Osteoblast (primary cell): ENCODE data around the gene TSPAN1. TPM values are rescaled to one million over a fixed set of nuclear protein-coding genes. Genes with fewer than 3 reads are reported as not detected.
A peak's percentile ranks its signal among the peaks of the same experiment; 100 is the strongest.

Source experiments
- DNase-seq: peaks from one replicate; pipeline ENCODE4 v3.0.0; 2011; ENCODE audit warnings: low spot score, mixed read lengths; ENCODE audit not compliant: insufficient read length; ENCODE audit errors: missing footprints
- H2AFZ ChIP-seq: 2 replicates; pipeline ENCODE4 v1.6.0; 2011; ENCODE audit warnings: mild to moderate bottlenecking, low read length
- H3K27ac ChIP-seq: 2 replicates; pipeline ENCODE4 v1.5.1; 2011; ENCODE audit warnings: mild to moderate bottlenecking, low read depth, low read length, moderate library complexity
- H3K27me3 ChIP-seq: 2 replicates; pipeline ENCODE4 v1.6.0; 2012; ENCODE audit warnings: mild to moderate bottlenecking, control low read depth, inconsistent platforms, low read length, moderate library complexity; ENCODE audit not compliant: insufficient read depth
- H3K36me3 ChIP-seq: 2 replicates; pipeline ENCODE4 v1.5.1; 2011; ENCODE audit warnings: mild to moderate bottlenecking, low read length, control low read depth, moderate library complexity; ENCODE audit not compliant: insufficient read depth
- H3K4me1 ChIP-seq: 2 replicates; pipeline ENCODE4 v1.5.1; 2011; ENCODE audit warnings: mild to moderate bottlenecking, low read length, control low read depth, moderate library complexity; ENCODE audit not compliant: insufficient read depth
- H3K4me2 ChIP-seq: 2 replicates; pipeline ENCODE4 v1.6.0; 2011; ENCODE audit warnings: mild to moderate bottlenecking, low read length; ENCODE audit not compliant: insufficient read depth
- H3K4me3 ChIP-seq: fragments of 200-600 bp; sonication (generic); 3 replicates; pipeline ENCODE4 v1.5.1; 2012; ENCODE audit warnings: mild to moderate bottlenecking, low read length, inconsistent platforms; ENCODE audit not compliant: insufficient read depth
- H3K79me2 ChIP-seq: 2 replicates; pipeline ENCODE4 v1.6.0; 2012; ENCODE audit warnings: mild to moderate bottlenecking, low read length, control low read depth, inconsistent platforms; ENCODE audit not compliant: insufficient read depth
- H3K9me3 ChIP-seq: 2 replicates; pipeline ENCODE4 v1.5.1; 2011; ENCODE audit warnings: low read depth, low read length, control low read depth
- H4K20me1 ChIP-seq: 2 replicates; pipeline ENCODE4 v1.6.0; 2012; ENCODE audit warnings: mild to moderate bottlenecking, low read length, control low read depth; ENCODE audit not compliant: insufficient read depth
- CTCF ChIP-seq: IDR thresholded peaks from 2 replicates; pipeline ENCODE4 v1.5.1; 2011; ENCODE audit warnings: mild to moderate bottlenecking, low read depth, low read length, moderate library complexity; ENCODE audit errors: extremely low read depth
- total RNA-seq: library from RNA; depleted of rRNA; stranded (reverse); fragments of >200 nt; gene quantifications from 2 replicates; pipeline ENCODE4 v1.2.3, GENCODE V29; 2012

TSPAN1 gene
- total RNA-seq, 1 donor = 1.1 TPM

- Histone ChIP-seq H3K4me1 (peaks cover 15% of the 10 kb centered on the region), H3K36me3 (no peaks in the 10 kb centered on the region), H3K9me3 (no peaks in the 10 kb centered on the region), H2AFZ (peak overlapping the region; percentile 11), H3K4me2 (no peak overlapping the region), H4K20me1 (no peaks in the 10 kb centered on the region), H3K79me2 (no peaks in the 10 kb centered on the region), H3K4me3 (no peak overlapping the region), H3K27ac (no peak overlapping the region), H3K27me3 (no peaks in the 10 kb centered on the region)
- DNase-seq = no peak
- no peak for TF ChIP-seq CTCF
Measured at GRCh38 chr1:46175243-46175642, 356 bp downstream of the TSPAN1 start.

- peak; percentile 46 for DNase-seq
- H3K4me3 ChIP-seq = no peak within 1 kb of the TSS
- TF ChIP-seq CTCF = no peak
- peak within 1 kb of the TSS; percentile 11 for H2AFZ ChIP-seq
- peaks cover 16% of the 10 kb centered on the region for H3K4me1 ChIP-seq
- no peak within 1 kb of the TSS for H3K27ac ChIP-seq
- H4K20me1 ChIP-seq = no peaks in the 10 kb centered on the region
- H3K36me3 ChIP-seq = no peaks in the 10 kb centered on the region
- H3K27me3 ChIP-seq = no peaks in the 10 kb centered on the region
- no peak within 1 kb of the TSS for H3K4me2 ChIP-seq
- H3K9me3 ChIP-seq = no peaks in the 10 kb centered on the region
- H3K79me2 ChIP-seq = no peaks in the 10 kb centered on the region
Measured at GRCh38 chr1:46176211-46176865, 1.5 kb downstream of the TSPAN1 start, which contains the start of gene P3R3URF. Gene P3R3URF, minus strand, starts transcription at chr1:46176488. Its CDS starts 17 bp downstream, at chr1:46176471.

GRCh38 chr1:46179138-46180081, 4.5 kb downstream of the TSPAN1 start:
- H4K20me1 ChIP-seq = no peaks in the 10 kb centered on the region
- peak; percentile 94 for TF ChIP-seq CTCF
- H2AFZ ChIP-seq = peak overlapping the region; percentile 91
- H3K36me3 ChIP-seq = no peaks in the 10 kb centered on the region
- H3K79me2 ChIP-seq = no peaks in the 10 kb centered on the region
- H3K4me1 ChIP-seq = peaks cover 27% of the 10 kb centered on the region
- no peaks in the 10 kb centered on the region for H3K9me3 ChIP-seq
- no peaks in the 10 kb centered on the region for H3K27me3 ChIP-seq
- DNase-seq = peak; percentile 95
- H3K27ac ChIP-seq = no peak overlapping the region
- H3K4me2 ChIP-seq = peak overlapping the region; percentile 71
- H3K4me3 ChIP-seq = peak overlapping the region; percentile 44
